GM06990 (cell line): ENCODE data around the gene E2F3.

Experiments used
- DNase-seq: peaks from one replicate; pipeline ENCODE4 v3.0.0-alpha.2; 2011; ENCODE audit not compliant: insufficient read length; ENCODE audit errors: extremely low read depth
- H3K27me3 ChIP-seq: replicated peaks from 2 replicates; pipeline ENCODE4 v1.6.0; 2011; ENCODE audit warnings: low read length; ENCODE audit not compliant: control insufficient read depth, insufficient read depth
- H3K36me3 ChIP-seq: 2 replicates; pipeline ENCODE4 v1.5.1; 2011; ENCODE audit warnings: low read length; ENCODE audit not compliant: control insufficient read depth, insufficient read depth
- H3K4me3 ChIP-seq: replicated peaks from 2 replicates; pipeline ENCODE4 v1.5.1; 2011; ENCODE audit warnings: low read depth, mild to moderate bottlenecking, control low read depth, low read length
- CTCF ChIP-seq: IDR thresholded peaks from 2 replicates; pipeline ENCODE4 v1.5.1; 2011; ENCODE audit warnings: low read length, control low read depth, mild to moderate bottlenecking, inconsistent platforms; ENCODE audit not compliant: insufficient read depth, poor library complexity, severe bottlenecking

Gene E2F3

DNA sequence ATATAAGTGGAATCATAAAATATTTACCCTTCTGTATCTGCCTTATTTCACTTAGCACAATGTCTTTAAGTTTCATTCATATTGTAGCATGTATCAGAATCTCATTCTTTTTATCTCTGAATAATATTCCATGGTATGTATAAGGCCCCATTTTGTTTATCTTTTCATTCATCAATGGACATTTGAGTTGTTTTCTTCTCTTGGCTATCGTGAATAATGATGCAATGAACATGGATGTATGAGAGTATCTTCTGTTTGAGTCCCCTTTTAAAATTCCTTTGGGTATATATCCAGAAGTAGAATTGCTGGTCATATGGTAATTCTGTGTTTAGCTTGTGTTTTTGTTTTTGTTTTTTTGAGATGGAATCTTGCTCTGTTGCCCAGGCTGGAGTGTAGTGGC is 39.6 kb downstream of the E2F3 start:
- no peaks in the 10 kb centered on the region for H3K27me3 ChIP-seq
- TF ChIP-seq CTCF: no peak
- no peaks in the 10 kb centered on the region; the same call in 1 of the 2 replicates for H3K36me3 ChIP-seq
- no peak overlapping the region for H3K4me3 ChIP-seq
- DNase-seq: no peak

GRCh38 chr6:20441921-20442320 is 40.2 kb downstream of the E2F3 start:
- Histone ChIP-seq H3K36me3 (no peaks in the 10 kb centered on the region; the same call in 1 of the 2 replicates), H3K27me3 (no peaks in the 10 kb centered on the region), H3K4me3 (no peak overlapping the region)
- TF ChIP-seq CTCF: no peak
- no peak for DNase-seq

- DNase-seq: no peak
- Histone ChIP-seq H3K27me3 (no peaks in the 10 kb centered on the region), H3K36me3 (no peaks in the 10 kb centered on the region; the same call in 1 of the 2 replicates), H3K4me3 (no peak overlapping the region)
- TF ChIP-seq CTCF: no peak
These were observed 43.1 kb downstream of the E2F3 start for GRCh38 chr6:20444786-20445271.

DNA sequence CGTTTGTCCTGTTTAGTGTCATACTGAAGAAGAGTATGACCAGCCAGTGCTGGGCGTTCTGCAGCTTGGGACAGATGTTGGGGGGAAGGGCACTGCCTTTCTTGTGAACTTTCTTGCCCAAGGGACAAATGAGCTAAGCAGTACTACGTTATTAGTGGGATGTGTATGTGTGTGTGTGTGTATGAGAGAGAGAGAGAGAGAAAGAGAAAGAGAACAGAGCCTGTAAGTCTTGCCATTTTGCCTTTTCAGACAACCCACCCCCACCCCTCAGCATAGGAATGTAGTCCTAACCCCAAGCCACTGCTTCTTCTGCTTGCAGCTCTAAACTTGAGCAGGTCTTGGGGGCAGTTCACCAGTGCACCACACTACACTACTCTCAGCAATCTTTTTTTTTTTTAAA is 45.5 kb downstream of the E2F3 start:
- no peak for TF ChIP-seq CTCF
- DNase-seq: no peak
- H3K4me3 ChIP-seq: no peak overlapping the region
- H3K27me3 ChIP-seq: no peaks in the 10 kb centered on the region
- H3K36me3 ChIP-seq: no peaks in the 10 kb centered on the region; the same call in 1 of the 2 replicates

DNA sequence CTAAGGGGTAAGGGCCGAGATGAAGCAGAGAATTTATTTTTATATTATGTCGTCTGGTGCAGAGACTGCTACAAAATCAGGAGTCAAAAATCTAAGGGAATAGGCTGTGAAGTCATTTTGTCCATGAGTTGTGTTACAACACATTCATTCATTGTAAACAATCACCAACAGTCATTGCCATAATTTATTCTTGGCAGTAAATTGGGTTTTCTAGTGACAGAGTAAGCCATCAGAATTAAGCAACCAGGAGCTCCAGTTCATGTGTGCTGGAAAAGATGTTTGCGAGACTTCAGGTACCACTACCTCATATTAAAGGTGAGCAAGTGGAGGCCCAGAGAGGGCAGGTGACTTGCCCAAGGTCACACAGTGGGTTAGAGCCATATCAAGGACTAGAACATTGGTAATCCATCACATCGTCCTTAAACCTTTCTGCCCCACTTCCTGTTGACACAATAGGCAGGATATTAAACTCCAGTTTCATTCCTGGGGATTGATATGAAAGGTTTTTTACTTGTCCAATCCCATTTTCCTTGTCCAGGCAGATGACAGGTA is 46.0 kb downstream of the E2F3 start:
- no peak overlapping the region for H3K4me3 ChIP-seq
- no peak for DNase-seq
- no peaks in the 10 kb centered on the region for H3K27me3 ChIP-seq
- no peak for TF ChIP-seq CTCF
- no peaks in the 10 kb centered on the region; the same call in 1 of the 2 replicates for H3K36me3 ChIP-seq

DNA sequence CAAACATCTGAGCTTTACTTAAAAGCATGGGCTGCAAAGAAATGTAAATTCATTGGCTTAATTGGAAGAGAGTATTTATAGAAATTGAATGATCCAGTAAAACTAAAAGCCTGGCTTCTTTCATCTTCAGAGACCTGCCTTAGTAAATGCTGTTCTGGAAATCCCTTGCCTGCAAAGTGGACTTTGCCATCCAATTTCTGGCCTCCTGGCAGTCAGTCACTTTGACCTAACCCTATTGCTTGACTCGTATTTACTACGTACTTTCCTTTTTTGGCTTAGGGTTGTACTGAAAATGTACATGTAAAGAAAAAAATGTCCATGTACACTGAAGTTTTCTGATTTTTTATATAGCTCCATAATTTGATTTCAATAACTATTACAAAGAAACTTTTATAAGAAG is 47.1 kb downstream of the E2F3 start:
- TF ChIP-seq CTCF: no peak
- no peak for DNase-seq
- H3K36me3 ChIP-seq: 0 out of 2 replicates have a peak, but pooled peaks cover 4% of the 10 kb centered on the region

More for the DNA sequence above, 47.1 kb downstream of the E2F3 start:
- H3K27me3 ChIP-seq: no peaks in the 10 kb centered on the region
- no peak overlapping the region for H3K4me3 ChIP-seq
